ENCODE data around the gene IL1RAPL2. TPM values are rescaled to one million over a fixed set of nuclear protein-coding genes. Genes with fewer than 3 reads are reported as not detected.

Gene IL1RAPL2
- total RNA-seq, 1 donor from 2014 or later: not detected

DNA sequence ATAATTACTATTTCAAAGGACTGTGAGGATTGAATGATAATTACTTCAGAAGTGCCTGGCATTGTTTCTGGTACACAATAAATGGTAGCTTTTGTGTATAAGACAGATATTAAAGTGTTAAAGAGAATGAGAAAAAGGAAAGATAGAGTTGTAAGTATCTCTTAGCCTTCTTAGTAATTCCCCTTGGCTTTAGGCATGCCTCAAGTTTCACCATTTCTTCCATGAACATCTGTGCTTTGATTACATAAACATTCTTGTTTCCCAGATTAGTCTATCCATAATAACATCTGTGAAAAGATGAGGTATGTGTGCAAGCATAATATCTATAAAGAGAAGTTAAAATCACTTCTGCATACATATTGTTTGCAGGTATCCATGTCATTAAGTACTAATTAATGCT, 885.4 kb downstream of the IL1RAPL2 start:
- no peaks in the 10 kb centered on the region for H3K4me1 ChIP-seq
- no peak overlapping the region for H3K4me3 ChIP-seq
- H3K9ac ChIP-seq: no peak overlapping the region
- no peak overlapping the region for H2AFZ ChIP-seq (replicated peaks)
- H3K27ac Mint-ChIP-seq: no peak overlapping the region
- no peaks in the 10 kb centered on the region for H3K4me1 Mint-ChIP-seq
- no peaks in the 10 kb centered on the region for H3K36me3 ChIP-seq
- H3K36me3 Mint-ChIP-seq: no peaks in the 10 kb centered on the region
- no peak overlapping the region for H3K4me3 Mint-ChIP-seq
- H3K27ac ChIP-seq: no peak overlapping the region
- no peaks in the 10 kb centered on the region for H3K27me3 ChIP-seq
- H4K20me1 ChIP-seq (ENCODE audit: low read depth): no peaks in the 10 kb centered on the region
- peaks cover 3% of the 10 kb centered on the region for H3K9me3 Mint-ChIP-seq
- H3F3A ChIP-seq (ENCODE audit: low read depth): no peaks in the 10 kb centered on the region
- H3K27me3 Mint-ChIP-seq (ENCODE audit: insufficient read depth, low read depth): no peaks in the 10 kb centered on the region
- no peak overlapping the region for H3K4me2 ChIP-seq
- DNase-seq (ENCODE audit: low spot score): no peak
- H3K9me3 ChIP-seq (ENCODE audit: low read depth): peaks cover 6% of the 10 kb centered on the region
- TF ChIP-seq, protein P1, sequence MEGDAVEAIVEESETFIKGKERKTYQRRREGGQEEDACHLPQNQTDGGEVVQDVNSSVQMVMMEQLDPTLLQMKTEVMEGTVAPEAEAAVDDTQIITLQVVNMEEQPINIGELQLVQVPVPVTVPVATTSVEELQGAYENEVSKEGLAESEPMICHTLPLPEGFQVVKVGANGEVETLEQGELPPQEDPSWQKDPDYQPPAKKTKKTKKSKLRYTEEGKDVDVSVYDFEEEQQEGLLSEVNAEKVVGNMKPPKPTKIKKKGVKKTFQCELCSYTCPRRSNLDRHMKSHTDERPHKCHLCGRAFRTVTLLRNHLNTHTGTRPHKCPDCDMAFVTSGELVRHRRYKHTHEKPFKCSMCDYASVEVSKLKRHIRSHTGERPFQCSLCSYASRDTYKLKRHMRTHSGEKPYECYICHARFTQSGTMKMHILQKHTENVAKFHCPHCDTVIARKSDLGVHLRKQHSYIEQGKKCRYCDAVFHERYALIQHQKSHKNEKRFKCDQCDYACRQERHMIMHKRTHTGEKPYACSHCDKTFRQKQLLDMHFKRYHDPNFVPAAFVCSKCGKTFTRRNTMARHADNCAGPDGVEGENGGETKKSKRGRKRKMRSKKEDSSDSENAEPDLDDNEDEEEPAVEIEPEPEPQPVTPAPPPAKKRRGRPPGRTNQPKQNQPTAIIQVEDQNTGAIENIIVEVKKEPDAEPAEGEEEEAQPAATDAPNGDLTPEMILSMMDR (IDR thresholded peaks at IDR 0.05): no peak
- TF ChIP-seq EZH2 (IDR thresholded peaks at IDR 0.05): no peak
- TF ChIP-seq EZH2phosphoT487 (IDR thresholded peaks at IDR 0.05): no peak
- H3K79me2 ChIP-seq (ENCODE audit: low read depth): no peaks in the 10 kb centered on the region

DNA sequence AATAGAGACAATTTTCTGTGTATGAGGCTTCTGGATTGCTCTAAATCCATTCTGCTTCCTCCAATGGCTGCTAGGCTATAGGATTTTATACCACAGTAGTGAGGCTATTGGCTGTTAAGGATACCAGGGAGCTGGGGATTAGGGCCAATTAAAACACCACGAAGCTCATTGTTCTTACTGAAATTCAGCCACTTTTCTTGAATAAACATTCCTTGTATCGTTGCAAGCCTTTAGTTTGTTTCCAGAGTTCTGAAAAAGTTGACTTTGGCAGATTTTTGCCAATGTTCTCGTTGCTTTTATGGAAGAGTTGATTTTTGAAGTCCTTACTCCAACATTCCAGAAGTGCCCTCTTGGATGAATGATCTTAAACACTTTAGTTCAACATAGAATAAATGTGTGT, 892.8 kb downstream of the IL1RAPL2 start:
- no peak overlapping the region for H2AFZ ChIP-seq (replicated peaks)
- TF ChIP-seq EZH2phosphoT487 (IDR thresholded peaks at IDR 0.05) (no peak), EZH2 (IDR thresholded peaks at IDR 0.05) (no peak)
- TF ChIP-seq, protein P1 (IDR thresholded peaks at IDR 0.05): no peak
- H3K9me3 ChIP-seq (ENCODE audit: low read depth): peaks cover 3% of the 10 kb centered on the region
- no peak overlapping the region for H3K4me2 ChIP-seq
- no peaks in the 10 kb centered on the region for H3F3A ChIP-seq (ENCODE audit: low read depth)
- Mint-ChIP-seq H3K4me1 (no peaks in the 10 kb centered on the region), H3K36me3 (no peaks in the 10 kb centered on the region), H3K4me3 (no peak overlapping the region), H3K27me3 (ENCODE audit: insufficient read depth, low read depth) (no peaks in the 10 kb centered on the region), H3K27ac (no peak overlapping the region), H3K9me3 (peaks cover 3% of the 10 kb centered on the region)
- no peak overlapping the region for H3K27ac ChIP-seq
- no peaks in the 10 kb centered on the region for H3K4me1 ChIP-seq
- no peak overlapping the region for H3K9ac ChIP-seq
- H3K36me3 ChIP-seq: no peaks in the 10 kb centered on the region
- DNase-seq (ENCODE audit: low spot score): no peak
- H3K27me3 ChIP-seq: no peaks in the 10 kb centered on the region
- no peak overlapping the region for H3K4me3 ChIP-seq
- no peaks in the 10 kb centered on the region for H4K20me1 ChIP-seq (ENCODE audit: low read depth)
- H3K79me2 ChIP-seq (ENCODE audit: low read depth): no peaks in the 10 kb centered on the region

DNA sequence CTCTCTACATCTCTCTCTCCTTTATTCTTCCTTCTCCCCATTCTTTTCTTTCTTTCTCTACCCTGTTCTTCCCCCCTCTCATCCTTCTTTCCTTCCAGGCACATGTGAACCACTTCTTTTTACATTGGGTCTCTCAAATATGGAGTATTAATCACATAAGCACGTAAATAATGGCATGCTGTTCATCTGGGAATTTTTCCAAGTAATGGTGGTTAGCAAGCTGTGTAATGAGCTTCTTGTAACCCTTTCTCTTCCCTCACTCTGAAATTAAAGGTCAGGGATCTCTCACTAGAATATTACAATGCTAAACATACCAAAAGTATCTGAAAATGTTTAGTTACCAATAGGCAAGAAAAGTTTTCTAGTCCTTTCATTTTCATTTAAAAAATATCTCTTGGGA, 894.4 kb downstream of the IL1RAPL2 start:
- Histone ChIP-seq H3K9me3 (ENCODE audit: low read depth) (peaks cover 3% of the 10 kb centered on the region), H3K79me2 (ENCODE audit: low read depth) (no peaks in the 10 kb centered on the region), H4K20me1 (ENCODE audit: low read depth) (no peaks in the 10 kb centered on the region), H3K27me3 (no peaks in the 10 kb centered on the region), H3K27ac (no peak overlapping the region), H3K4me1 (no peaks in the 10 kb centered on the region), H2AFZ (replicated peaks) (no peak overlapping the region), H3K9ac (no peak overlapping the region), H3K4me3 (no peak overlapping the region), H3F3A (ENCODE audit: low read depth) (no peaks in the 10 kb centered on the region), H3K36me3 (no peaks in the 10 kb centered on the region), H3K4me2 (no peak overlapping the region)
- Mint-ChIP-seq H3K27ac (no peak overlapping the region), H3K27me3 (ENCODE audit: insufficient read depth, low read depth) (no peaks in the 10 kb centered on the region), H3K4me1 (no peaks in the 10 kb centered on the region), H3K9me3 (peaks cover 3% of the 10 kb centered on the region), H3K4me3 (no peak overlapping the region), H3K36me3 (no peaks in the 10 kb centered on the region)
- no peak for DNase-seq (ENCODE audit: low spot score)
- TF ChIP-seq EZH2 (IDR thresholded peaks at IDR 0.05): no peak
- no peak for TF ChIP-seq EZH2phosphoT487 (IDR thresholded peaks at IDR 0.05)
- TF ChIP-seq, protein P1 (IDR thresholded peaks at IDR 0.05): no peak

Data from neural progenitor cell (in vitro differentiated cells).